Stimulated activated memory B cell treated with anti-CD40 and anti-IgM and Interleukin-4, amounts not matched to agents 10 μg/mL and 1 μg/mL and 100 μg/mL, for 72 hours (primary cell): ENCODE measurements around the gene NYNRIN.
"Not testable (repeated sequence)": the region's sequence is repeated elsewhere in the genome, so short reads cannot be mapped to it uniquely, and the experiment has no call there.

ENCODE experiments used
- ATAC-seq: fragments of 150-1000 bp; cut with Tn5 transposase; 2 replicates; pipeline ENCODE4 v1.10.0; 2021
- H3K27ac Mint-ChIP-seq: one replicate; pipeline ENCODE4 v1.8.0; 2022; ENCODE audit warnings: mild to moderate bottlenecking, mixed read lengths
- H3K27me3 Mint-ChIP-seq: one replicate; pipeline ENCODE4 v1.8.0; 2022; ENCODE audit warnings: mixed read lengths
- H3K36me3 Mint-ChIP-seq: one replicate; pipeline ENCODE4 v1.8.0; 2022; ENCODE audit warnings: mixed read lengths
- H3K4me1 Mint-ChIP-seq: one replicate; pipeline ENCODE4 v1.8.0; 2022; ENCODE audit warnings: mixed read lengths
- H3K4me3 Mint-ChIP-seq: one replicate; pipeline ENCODE4 v1.8.0; 2022; ENCODE audit warnings: mild to moderate bottlenecking, moderate library complexity, mixed read lengths
- H3K9me3 Mint-ChIP-seq: one replicate; pipeline ENCODE4 v1.8.0; 2022; ENCODE audit warnings: mixed read lengths

The NYNRIN gene

GRCh38 chr14:24436355-24437019 lies 37.7 kb downstream of the NYNRIN start:
- ATAC-seq: peak; percentile 66
- H3K4me1 Mint-ChIP-seq: peaks cover 83% of the 10 kb centered on the region
- no peak overlapping the region for H3K4me3 Mint-ChIP-seq
- H3K27ac Mint-ChIP-seq: peak overlapping the region; percentile 68
- no peaks in the 10 kb centered on the region for H3K9me3 Mint-ChIP-seq
- no peaks in the 10 kb centered on the region for H3K27me3 Mint-ChIP-seq
- peaks cover 58% of the 10 kb centered on the region for H3K36me3 Mint-ChIP-seq

GRCh38 chr14:24437020-24437735 lies 38.4 kb downstream of the NYNRIN start:
- H3K4me1 Mint-ChIP-seq: peaks cover 82% of the 10 kb centered on the region
- H3K9me3 Mint-ChIP-seq: no peaks in the 10 kb centered on the region
- H3K36me3 Mint-ChIP-seq: peaks cover 52% of the 10 kb centered on the region

GRCh38 chr14:24437736-24438067 lies 38.9 kb downstream of the NYNRIN start:
- Mint-ChIP-seq H3K4me1 (peaks cover 82% of the 10 kb centered on the region), H3K4me3 (no peak overlapping the region), H3K27me3 (no peaks in the 10 kb centered on the region), H3K27ac (peak overlapping the region; percentile 68), H3K9me3 (no peaks in the 10 kb centered on the region), H3K36me3 (peaks cover 51% of the 10 kb centered on the region)
- ATAC-seq: no peak

More at GRCh38 chr14:24437020-24437735, 38.4 kb downstream of the NYNRIN start:
- no peak for ATAC-seq
- Mint-ChIP-seq H3K27ac (peak overlapping the region; percentile 68), H3K4me3 (no peak overlapping the region), H3K27me3 (no peaks in the 10 kb centered on the region)

GRCh38 chr14:24438223-24439097 lies 39.7 kb downstream of the NYNRIN start:
- ATAC-seq: no peak
- H3K9me3 Mint-ChIP-seq: no peaks in the 10 kb centered on the region
- H3K27ac Mint-ChIP-seq: peak overlapping the region; percentile 68
- peaks cover 44% of the 10 kb centered on the region for H3K36me3 Mint-ChIP-seq
- peaks cover 83% of the 10 kb centered on the region for H3K4me1 Mint-ChIP-seq
- H3K27me3 Mint-ChIP-seq: no peaks in the 10 kb centered on the region
- no peak overlapping the region for H3K4me3 Mint-ChIP-seq

- no peaks in the 10 kb centered on the region for H3K9me3 Mint-ChIP-seq
- peaks cover 41% of the 10 kb centered on the region for H3K36me3 Mint-ChIP-seq
- no peak for ATAC-seq
- no peak overlapping the region for H3K4me3 Mint-ChIP-seq
- H3K27ac Mint-ChIP-seq: peak overlapping the region; percentile 68
- H3K27me3 Mint-ChIP-seq: no peaks in the 10 kb centered on the region
- H3K4me1 Mint-ChIP-seq: peaks cover 85% of the 10 kb centered on the region
Measured at GRCh38 chr14:24439257-24439656, 40.5 kb downstream of the NYNRIN start.

- Mint-ChIP-seq H3K27me3 (no peaks in the 10 kb centered on the region), H3K4me3 (no peak overlapping the region), H3K9me3 (no peaks in the 10 kb centered on the region), H3K27ac (peak overlapping the region; percentile 98), H3K36me3 (peaks cover 39% of the 10 kb centered on the region), H3K4me1 (peaks cover 79% of the 10 kb centered on the region)
- no peak for ATAC-seq
Measured at GRCh38 chr14:24439830-24440605, 41.2 kb downstream of the NYNRIN start.

- Mint-ChIP-seq H3K36me3 (peaks cover 31% of the 10 kb centered on the region), H3K27ac (peak overlapping the region; percentile 98), H3K4me1 (peaks cover 71% of the 10 kb centered on the region), H3K4me3 (peak overlapping the region; percentile 88), H3K9me3 (no peaks in the 10 kb centered on the region), H3K27me3 (no peaks in the 10 kb centered on the region)
- ATAC-seq: no peak
Measured at GRCh38 chr14:24440606-24441399, 42.0 kb downstream of the NYNRIN start.

GRCh38 chr14:24441485-24441884 lies 42.7 kb downstream of the NYNRIN start:
- H3K36me3 Mint-ChIP-seq: peaks cover 34% of the 10 kb centered on the region
- no peaks in the 10 kb centered on the region for H3K27me3 Mint-ChIP-seq
- H3K4me1 Mint-ChIP-seq: peaks cover 64% of the 10 kb centered on the region
- H3K27ac Mint-ChIP-seq: peak overlapping the region; percentile 98
- H3K9me3 Mint-ChIP-seq: no peaks in the 10 kb centered on the region
- peak overlapping the region; percentile 88 for H3K4me3 Mint-ChIP-seq
- no peak for ATAC-seq

- no peaks in the 10 kb centered on the region for H3K9me3 Mint-ChIP-seq
- H3K36me3 Mint-ChIP-seq: peaks cover 37% of the 10 kb centered on the region
- H3K27me3 Mint-ChIP-seq: no peaks in the 10 kb centered on the region
- H3K27ac Mint-ChIP-seq: peak overlapping the region; percentile 98
- peak overlapping the region; percentile 88 for H3K4me3 Mint-ChIP-seq
- peaks cover 61% of the 10 kb centered on the region for H3K4me1 Mint-ChIP-seq
- no peak for ATAC-seq
Measured at GRCh38 chr14:24441904-24442239, 43.1 kb downstream of the NYNRIN start.

GRCh38 chr14:24442240-24443052 lies 43.6 kb downstream of the NYNRIN start, which contains the start of gene SDR39U1:
TSS of gene SDR39U1 (minus strand) at chr14:24442776. CDS start at chr14:24442769, 7 bp downstream.
- peak within 1 kb of the TSS; percentile 98 for H3K27ac Mint-ChIP-seq
- H3K4me1 Mint-ChIP-seq: peaks cover 55% of the 10 kb centered on the region
- peaks cover 37% of the 10 kb centered on the region for H3K36me3 Mint-ChIP-seq
- peak within 1 kb of the TSS; percentile 88 for H3K4me3 Mint-ChIP-seq
- H3K27me3 Mint-ChIP-seq: no peaks in the 10 kb centered on the region
- no peaks in the 10 kb centered on the region for H3K9me3 Mint-ChIP-seq
- peak; percentile 96 for ATAC-seq

GRCh38 chr14:24443053-24443665 lies 44.4 kb downstream of the NYNRIN start:
- no peak for ATAC-seq
- Mint-ChIP-seq H3K4me3 (peak overlapping the region; percentile 88), H3K4me1 (peaks cover 48% of the 10 kb centered on the region), H3K36me3 (peaks cover 37% of the 10 kb centered on the region), H3K9me3 (no peaks in the 10 kb centered on the region), H3K27ac (peak overlapping the region; percentile 98), H3K27me3 (no peaks in the 10 kb centered on the region)

- not testable (repeated sequence) for H3K4me3 Mint-ChIP-seq, H3K4me1 Mint-ChIP-seq, H3K27ac Mint-ChIP-seq, H3K27me3 Mint-ChIP-seq, ATAC-seq, H3K9me3 Mint-ChIP-seq
- H3K36me3 Mint-ChIP-seq: peaks cover 54% of the 10 kb centered on the region
Measured at GRCh38 chr14:24450828-24451227, 52.0 kb downstream of the NYNRIN start.

GRCh38 chr14:24456980-24457379 lies 58.2 kb downstream of the NYNRIN start:
- ATAC-seq: no peak
- H3K27me3 Mint-ChIP-seq: no peaks in the 10 kb centered on the region
- H3K4me3 Mint-ChIP-seq: no peak overlapping the region
- peaks cover 39% of the 10 kb centered on the region for H3K36me3 Mint-ChIP-seq
- H3K27ac Mint-ChIP-seq: no peak overlapping the region
- no peaks in the 10 kb centered on the region for H3K4me1 Mint-ChIP-seq
- peaks cover 4% of the 10 kb centered on the region for H3K9me3 Mint-ChIP-seq
